ENCODE data around the gene ALMS1.
"Not testable (repeated sequence)": the region's sequence is repeated elsewhere in the genome, so short reads cannot be mapped to it uniquely, and the experiment has no call there.

Gene ALMS1

GRCh38 chr2:73624036-73624435, 238.4 kb downstream of the ALMS1 start:
- not testable (repeated sequence) for DNase-seq

- DNase-seq, result not testable (repeated sequence)
Observed at GRCh38 chr2:73624625-73625024, 239.0 kb downstream of the ALMS1 start.

GRCh38 chr2:73626237-73626636, 240.6 kb downstream of the ALMS1 start:
- DNase-seq, result not testable (repeated sequence)

GRCh38 chr2:73628493-73628892, 242.9 kb downstream of the ALMS1 start:
- not testable (repeated sequence) for DNase-seq

GRCh38 chr2:73630662-73631266, 245.1 kb downstream of the ALMS1 start:
- peak; percentile 20 for DNase-seq

GRCh38 chr2:73636977-73637376, 251.3 kb downstream of the ALMS1 start:
- DNase-seq, result not testable (repeated sequence)

- no peak for DNase-seq
Observed at GRCh38 chr2:73638429-73638828, 252.8 kb downstream of the ALMS1 start.

GRCh38 chr2:73640511-73640911, 254.9 kb downstream of the ALMS1 start:
- no peak for DNase-seq

GRCh38 chr2:73640946-73641766, 255.5 kb downstream of the ALMS1 start:
- no peak for DNase-seq

GRCh38 chr2:73641767-73642062, 256.1 kb downstream of the ALMS1 start:
- DNase-seq, result no peak

GRCh38 chr2:73642338-73643018, 256.8 kb downstream of the ALMS1 start, which contains the start of gene NAT8:
TSS of gene NAT8 (minus strand) at chr2:73642422. CDS start at chr2:73641628, 794 bp downstream.
- DNase-seq, result no peak

- DNase-seq, result not testable (repeated sequence)
Observed at GRCh38 chr2:73647690-73648089, 262.1 kb downstream of the ALMS1 start.

- DNase-seq, result no peak
Observed at GRCh38 chr2:73651591-73652230, 266.1 kb downstream of the ALMS1 start.

GRCh38 chr2:73652348-73652747, 266.7 kb downstream of the ALMS1 start:
- no peak for DNase-seq

- no peak for DNase-seq
Observed at GRCh38 chr2:73654175-73654574, 268.5 kb downstream of the ALMS1 start.
